ENCODE results near the gene CLSTN3. TPM values are rescaled to one million over a fixed set of nuclear protein-coding genes. Genes with fewer than 3 reads are reported as not detected.
A peak's percentile ranks its signal among the peaks of the same experiment; 100 is the strongest.

Gene CLSTN3
- total RNA-seq, 1 donor from 2014 or later = 14.8 TPM

GRCh38 chr12:7188562-7189397 lies 58.6 kb downstream of the CLSTN3 start:
- no peak for TF ChIP-seq CTCF (IDR thresholded peaks at IDR 0.05)
- Mint-ChIP-seq H3K36me3 (ENCODE audit: low read depth) (peaks cover 20% of the 10 kb centered on the region), H3K27ac (peak overlapping the region; percentile 91), H3K9me3 (no peaks in the 10 kb centered on the region), H3K27me3 (no peaks in the 10 kb centered on the region), H3K4me3 (peak overlapping the region; percentile 92), H3K4me1 (peaks cover 31% of the 10 kb centered on the region)
- intact Hi-C loops (cut with micrococcal nuclease) = loop anchor here (1.0 to 10.0 kb wide), 9 partner anchors 46 to 1056 kb away; partner anchors contain the start of genes CLSTN3, LRRC23, SPSB2 and USP5
- peak; percentile 39 for ATAC-seq (ENCODE audit: low read depth)
- DNase-seq = peak; percentile 46
- ChIA-PET CTCF (interaction anchor here (0.8 to 1.1 kb wide), 3 partner anchors 13 to 316 kb away, joined by 3 read pairs; partner anchors contain the start of gene SPSB2), POLR2A (interaction anchor here (0.6 to 1.2 kb wide), 5 partner anchors 242 to 838 kb away, joined by 3 to 8 read pairs (median 3); partner anchors contain the start of genes C12orf57, RNU7-1 and SPSB2)

DNA sequence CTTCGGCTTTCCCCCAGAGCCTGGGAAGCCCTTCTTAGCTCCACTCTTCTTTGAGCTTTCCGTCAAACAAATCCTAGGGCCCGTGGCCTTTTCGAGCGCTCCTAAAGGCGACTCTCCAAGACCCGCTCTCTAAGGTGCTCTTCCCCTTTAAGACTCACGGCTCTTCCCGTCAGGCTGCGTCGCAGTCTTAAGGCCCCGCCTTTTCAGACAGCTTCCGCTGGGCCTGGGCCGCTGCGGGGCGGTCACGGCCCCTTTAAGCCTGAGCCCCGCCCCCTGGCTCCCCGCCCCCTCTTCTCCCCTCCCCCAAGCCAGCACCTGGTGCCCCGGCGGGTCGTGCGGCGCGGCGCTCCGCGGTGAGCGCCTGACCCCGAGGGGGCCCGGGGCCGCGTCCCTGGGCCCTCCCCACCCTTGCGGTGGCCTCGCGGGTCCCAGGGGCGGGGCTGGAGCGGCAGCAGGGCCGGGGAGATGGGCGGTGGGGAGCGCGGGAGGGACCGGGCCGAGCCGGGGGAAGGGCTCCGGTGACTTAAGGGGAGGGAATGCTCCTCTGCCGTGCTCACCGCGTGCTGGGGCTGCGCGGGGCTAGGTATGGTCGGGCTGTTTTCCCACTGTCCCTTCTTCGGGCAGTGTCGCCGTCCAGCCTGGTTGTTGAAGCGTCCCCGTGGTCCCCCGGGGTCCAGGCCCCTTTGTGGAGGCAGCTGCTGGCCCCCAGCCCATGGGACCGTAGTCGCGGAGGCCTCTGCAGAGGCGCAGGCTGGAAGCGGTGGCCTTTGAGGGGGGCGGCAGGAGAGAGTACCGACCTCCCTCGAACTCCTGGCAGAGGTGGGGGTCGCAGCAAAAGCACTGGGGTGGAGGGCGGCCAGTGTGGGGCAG lies 59.5 kb downstream of the CLSTN3 start, which contains the start of gene PEX5:
PEX5 (plus strand) TSS at position 289 of the 870 bp plus-strand sequence. CDS start 692 bp downstream, outside the sequence.
- ATAC-seq (ENCODE audit: low read depth) (peak; percentile 94), DNase-seq (peak; percentile 70)
- Mint-ChIP-seq H3K9me3 (no peaks in the 10 kb centered on the region), H3K27me3 (no peaks in the 10 kb centered on the region), H3K4me3 (peak within 1 kb of the TSS; percentile 92), H3K4me1 (peaks cover 31% of the 10 kb centered on the region), H3K36me3 (ENCODE audit: low read depth) (peaks cover 26% of the 10 kb centered on the region), H3K27ac (peak within 1 kb of the TSS; percentile 91)
- intact Hi-C loops (cut with micrococcal nuclease) = loop anchor here (1.0 to 10.0 kb wide), 8 partner anchors 59 to 1055 kb away; partner anchors contain the start of genes CLSTN3, LRRC23, SPSB2 and USP5
- TF ChIP-seq CTCF (IDR thresholded peaks at IDR 0.05) = no peak
- POLR2A ChIA-PET = interaction anchor here (0.6 to 1.2 kb wide), 6 partner anchors 243 to 837 kb away, joined by 3 to 8 read pairs (median 4); partner anchors contain the start of genes C12orf57, RNU7-1 and SPSB2
- CTCF ChIA-PET = interaction anchor here (0.8 to 1.1 kb wide), 3 partner anchors 12 to 317 kb away, joined by 3 read pairs; partner anchors contain the start of gene SPSB2

- ChIA-PET CTCF (no interaction called here), POLR2A (interaction anchor here (0.6 kb wide), 1 partner anchor 386 kb away, joined by 4 read pairs; no protein-coding TSS in a partner anchor)
- peaks cover 31% of the 10 kb centered on the region for H3K4me1 Mint-ChIP-seq
- H3K36me3 Mint-ChIP-seq (ENCODE audit: low read depth) = peaks cover 33% of the 10 kb centered on the region
- DNase-seq (peak; percentile 25), ATAC-seq (ENCODE audit: low read depth) (no peak)
- no peaks in the 10 kb centered on the region for H3K9me3 Mint-ChIP-seq
- peak overlapping the region; percentile 76 for H3K27ac Mint-ChIP-seq
- peak overlapping the region; percentile 85 for H3K4me3 Mint-ChIP-seq
- intact Hi-C loops (cut with micrococcal nuclease) = no loop called here
- no peak for TF ChIP-seq CTCF (IDR thresholded peaks at IDR 0.05)
- no peaks in the 10 kb centered on the region for H3K27me3 Mint-ChIP-seq
Measured at GRCh38 chr12:7190268-7191055, 60.3 kb downstream of the CLSTN3 start.

DNA sequence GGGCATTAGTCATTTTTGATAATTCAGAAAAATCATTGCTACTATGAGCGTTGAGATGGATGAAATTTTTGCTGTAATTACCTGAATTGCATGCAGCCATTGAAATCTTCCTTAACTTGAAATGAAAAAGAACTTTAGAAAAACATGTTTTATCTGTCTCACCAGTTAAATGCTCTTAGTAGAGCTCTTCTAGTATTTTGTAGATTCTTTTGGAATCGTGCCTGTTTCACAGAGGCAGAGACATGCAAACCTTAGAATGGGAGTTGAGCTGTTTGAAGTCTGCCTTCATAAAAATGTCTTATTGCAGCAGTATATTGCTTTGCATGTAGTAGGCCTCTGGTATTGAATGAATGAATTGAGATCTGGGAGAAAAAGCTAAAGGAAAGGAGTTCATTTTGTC lies 63.5 kb downstream of the CLSTN3 start:
- intact Hi-C loops (cut with micrococcal nuclease) = no loop called here
- Mint-ChIP-seq H3K27me3 (no peaks in the 10 kb centered on the region), H3K27ac (no peak overlapping the region), H3K9me3 (no peaks in the 10 kb centered on the region), H3K4me1 (peaks cover 23% of the 10 kb centered on the region), H3K36me3 (ENCODE audit: low read depth) (peaks cover 42% of the 10 kb centered on the region), H3K4me3 (no peak overlapping the region)
- CTCF ChIA-PET = no interaction called here
- no peak for DNase-seq
- POLR2A ChIA-PET = no interaction called here
- TF ChIP-seq CTCF (IDR thresholded peaks at IDR 0.05) = no peak
- no peak for ATAC-seq (ENCODE audit: low read depth)

Measured in activated B cell treated with CpG ODN at 0.5 μM for 24 hours (primary cell).